ENCODE results near the gene PARP6. TPM values are rescaled to one million over a fixed set of nuclear protein-coding genes. Genes with fewer than 3 reads are reported as not detected.

PARP6 gene
- total and polyA plus RNA-seq, 9 of the 15 experiments (the other 6 are each of a cell fraction or from before 2014, with no cell fraction given) = 14.8 to 83.2 (median 28.3) TPM

DNA sequence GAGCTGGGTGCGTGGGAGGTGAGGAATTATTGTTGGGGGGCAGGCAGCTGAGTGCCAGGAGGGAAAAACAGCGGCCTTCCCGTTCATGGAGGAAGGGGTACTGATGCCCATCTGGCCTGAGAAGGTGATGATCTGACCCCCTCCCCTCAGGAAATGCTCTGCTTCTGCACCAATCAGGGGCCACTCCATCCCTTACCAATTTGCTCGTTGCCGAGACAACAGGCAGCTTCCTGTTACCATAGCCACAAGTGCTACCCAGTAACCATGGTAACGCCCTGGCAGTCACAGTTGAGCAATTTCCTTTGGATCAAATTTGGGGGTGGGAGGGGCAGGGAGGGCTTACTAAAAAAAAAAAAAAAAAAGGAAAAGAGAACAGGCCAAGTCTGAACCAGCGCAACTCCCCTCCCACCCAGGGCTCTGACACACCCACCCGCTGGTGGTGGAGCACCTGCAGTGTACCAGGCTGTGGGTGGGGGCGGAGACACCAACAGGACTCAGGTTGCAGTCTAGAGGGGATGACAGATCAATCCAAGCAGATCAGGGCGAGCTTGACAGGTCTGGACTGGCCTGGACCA, 33.9 kb upstream of the PARP6 start (continued):
- TF ChIP-seq NCOA2 (IDR thresholded peaks at IDR 0.05; ENCODE audit: partially characterized antibody in 2 of 2) (no peak), EWSR1 (IDR thresholded peaks at IDR 0.05; ENCODE audit: borderline replicate concordance, low read depth, partially characterized antibody) (no peak), ZNF239 (CRISPR knock-in tag; IDR thresholded peaks at IDR 0.05) (no peak), ZNF75A (CRISPR knock-in tag; IDR thresholded peaks at IDR 0.05) (no peak), ZNF318 (IDR thresholded peaks at IDR 0.05; ENCODE audit: borderline replicate concordance in 1 of 2, low read depth in 1 of 2) (no peak), RBM22 (IDR thresholded peaks at IDR 0.05; ENCODE audit: low read depth, low read length, poor library complexity, severe bottlenecking) (no peak), ZNF12 (CRISPR knock-in tag; IDR thresholded peaks at IDR 0.05) (no peak), SREBF2 (CRISPR knock-in tag; IDR thresholded peaks at IDR 0.05) (no peak), ZBTB8A (IDR thresholded peaks at IDR 0.05; ENCODE audit: partially characterized antibody) (no peak), CEBPG (CRISPR knock-in tag; IDR thresholded peaks at IDR 0.05) (no peak), CEBPG (tag; conservative IDR thresholded peaks at IDR 0.05 in 1 of 2, IDR thresholded peaks at IDR 0.05 in 1 of 2) (0 out of 4 replicates have a peak, but pooled peaks of 1 of the 2 experiments have one; percentile 25), NFYB (IDR thresholded peaks at IDR 0.05; ENCODE audit: extremely low read depth, insufficient read length) (peak; percentile 33), NONO (IDR thresholded peaks at IDR 0.05; ENCODE audit: low read depth in 2 of 2, low read length in 1 of 2) (no peak), ZNF764 (CRISPR knock-in tag; IDR thresholded peaks at IDR 0.05; ENCODE audit: low read depth) (no peak), SREBF1 (IDR thresholded peaks at IDR 0.05; ENCODE audit: borderline replicate concordance, low read depth, low read length) (no peak), SP1 (CRISPR knock-in tag; IDR thresholded peaks at IDR 0.05) (no peak)
- TF ChIP-seq, protein P1, sequence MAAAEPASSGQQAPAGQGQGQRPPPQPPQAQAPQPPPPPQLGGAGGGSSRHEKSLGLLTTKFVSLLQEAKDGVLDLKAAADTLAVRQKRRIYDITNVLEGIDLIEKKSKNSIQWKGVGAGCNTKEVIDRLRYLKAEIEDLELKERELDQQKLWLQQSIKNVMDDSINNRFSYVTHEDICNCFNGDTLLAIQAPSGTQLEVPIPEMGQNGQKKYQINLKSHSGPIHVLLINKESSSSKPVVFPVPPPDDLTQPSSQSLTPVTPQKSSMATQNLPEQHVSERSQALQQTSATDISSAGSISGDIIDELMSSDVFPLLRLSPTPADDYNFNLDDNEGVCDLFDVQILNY (CRISPR knock-in tag; IDR thresholded peaks at IDR 0.05) = no peak
- TF ChIP-seq, protein P2, sequence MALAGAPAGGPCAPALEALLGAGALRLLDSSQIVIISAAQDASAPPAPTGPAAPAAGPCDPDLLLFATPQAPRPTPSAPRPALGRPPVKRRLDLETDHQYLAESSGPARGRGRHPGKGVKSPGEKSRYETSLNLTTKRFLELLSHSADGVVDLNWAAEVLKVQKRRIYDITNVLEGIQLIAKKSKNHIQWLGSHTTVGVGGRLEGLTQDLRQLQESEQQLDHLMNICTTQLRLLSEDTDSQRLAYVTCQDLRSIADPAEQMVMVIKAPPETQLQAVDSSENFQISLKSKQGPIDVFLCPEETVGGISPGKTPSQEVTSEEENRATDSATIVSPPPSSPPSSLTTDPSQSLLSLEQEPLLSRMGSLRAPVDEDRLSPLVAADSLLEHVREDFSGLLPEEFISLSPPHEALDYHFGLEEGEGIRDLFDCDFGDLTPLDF (CRISPR knock-in tag; IDR thresholded peaks at IDR 0.05) = no peak
